Nephron (organoid): Measurements from ENCODE around the gene ATP5F1E.

ENCODE experiments used
- H3K27ac Mint-ChIP-seq, 3 experiments: 2 replicates each; pipeline ENCODE4 v1.8.0; 2020; ENCODE audit warnings: mixed read lengths in 3 of 3, mild to moderate bottlenecking in 2 of 3, moderate library complexity in 1 of 3
- H3K27me3 Mint-ChIP-seq: 2 replicates; pipeline ENCODE4 v1.8.0; 2021; ENCODE audit warnings: low read depth, mild to moderate bottlenecking, moderate library complexity, mixed read lengths
- H3K36me3 Mint-ChIP-seq: 2 replicates; pipeline ENCODE4 v1.8.0; 2020; ENCODE audit warnings: low read depth, mixed read lengths
- H3K4me1 Mint-ChIP-seq: 2 replicates; pipeline ENCODE4 v1.8.0; 2020; ENCODE audit warnings: mixed read lengths
- H3K4me3 Mint-ChIP-seq, 3 experiments: 2 replicates each; pipeline ENCODE4 v1.8.0; 2020; ENCODE audit warnings: mild to moderate bottlenecking in 3 of 3, mixed read lengths in 3 of 3, moderate library complexity in 2 of 3
- H3K9me3 Mint-ChIP-seq: 2 replicates; pipeline ENCODE4 v1.8.0; 2020; ENCODE audit warnings: mixed read lengths
- TF ChIP-seq, protein P1 (sequence below), 3 experiments: fragments of 200-600 bp; sonication (generic); IDR thresholded peaks; one replicate each; pipeline ENCODE4 v1.5.0; 2021; ENCODE audit warnings: antibody characterized with exemption in 3 of 3; ENCODE audit not compliant: unreplicated experiment in 3 of 3

ATP5F1E gene

DNA sequence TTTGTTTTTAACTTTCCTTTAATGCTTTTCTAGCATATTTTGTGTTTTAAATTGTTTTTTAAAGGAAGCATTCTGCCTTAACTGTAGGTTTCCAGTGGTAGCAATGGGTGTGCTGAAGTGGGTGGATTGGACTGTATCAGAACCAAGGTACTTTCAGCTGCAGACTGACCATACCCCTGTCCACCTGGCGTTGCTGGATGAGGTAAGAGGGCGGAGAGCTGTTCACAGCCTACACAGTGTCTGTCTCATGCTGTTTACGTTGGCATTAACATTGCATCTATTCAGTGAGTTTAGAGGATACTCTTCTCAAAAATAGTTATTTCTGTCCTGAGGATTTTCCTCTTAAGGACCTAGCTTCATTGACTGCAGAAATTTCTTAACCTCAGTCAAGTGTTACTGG, 39.2 kb downstream of the ATP5F1E start:
- TF ChIP-seq, protein P1, sequence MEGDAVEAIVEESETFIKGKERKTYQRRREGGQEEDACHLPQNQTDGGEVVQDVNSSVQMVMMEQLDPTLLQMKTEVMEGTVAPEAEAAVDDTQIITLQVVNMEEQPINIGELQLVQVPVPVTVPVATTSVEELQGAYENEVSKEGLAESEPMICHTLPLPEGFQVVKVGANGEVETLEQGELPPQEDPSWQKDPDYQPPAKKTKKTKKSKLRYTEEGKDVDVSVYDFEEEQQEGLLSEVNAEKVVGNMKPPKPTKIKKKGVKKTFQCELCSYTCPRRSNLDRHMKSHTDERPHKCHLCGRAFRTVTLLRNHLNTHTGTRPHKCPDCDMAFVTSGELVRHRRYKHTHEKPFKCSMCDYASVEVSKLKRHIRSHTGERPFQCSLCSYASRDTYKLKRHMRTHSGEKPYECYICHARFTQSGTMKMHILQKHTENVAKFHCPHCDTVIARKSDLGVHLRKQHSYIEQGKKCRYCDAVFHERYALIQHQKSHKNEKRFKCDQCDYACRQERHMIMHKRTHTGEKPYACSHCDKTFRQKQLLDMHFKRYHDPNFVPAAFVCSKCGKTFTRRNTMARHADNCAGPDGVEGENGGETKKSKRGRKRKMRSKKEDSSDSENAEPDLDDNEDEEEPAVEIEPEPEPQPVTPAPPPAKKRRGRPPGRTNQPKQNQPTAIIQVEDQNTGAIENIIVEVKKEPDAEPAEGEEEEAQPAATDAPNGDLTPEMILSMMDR (IDR thresholded peaks at IDR 0.05; ENCODE audit: unreplicated experiment in 3 of 3) = no peak
- H3K27me3 Mint-ChIP-seq = no peaks in the 10 kb centered on the region
- H3K9me3 Mint-ChIP-seq = no peaks in the 10 kb centered on the region
- peaks cover 83% of the 10 kb centered on the region for H3K36me3 Mint-ChIP-seq
- H3K27ac Mint-ChIP-seq = no peak overlapping the region
- no peak overlapping the region for H3K4me3 Mint-ChIP-seq
- H3K4me1 Mint-ChIP-seq = peaks cover 5% of the 10 kb centered on the region

DNA sequence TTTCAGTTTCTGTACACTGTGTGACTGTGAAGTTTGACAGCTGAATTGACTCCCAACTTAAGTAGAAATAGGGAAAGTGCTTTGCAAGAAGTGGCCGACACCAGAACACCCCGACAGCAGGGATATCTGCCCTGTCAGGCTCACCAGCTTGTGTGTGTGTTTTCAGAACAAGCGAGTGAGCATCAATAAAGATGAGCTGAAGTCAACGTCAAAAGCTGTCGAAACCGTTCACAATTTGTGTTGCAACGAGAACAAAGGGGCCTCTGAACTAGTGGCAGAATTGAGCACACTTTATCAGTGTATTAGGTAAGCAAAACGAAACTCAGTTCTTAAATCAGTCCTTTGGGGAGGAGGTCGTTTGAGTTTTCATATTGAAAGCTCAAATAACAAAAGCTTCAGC, 40.4 kb downstream of the ATP5F1E start:
- TF ChIP-seq, protein P1 (IDR thresholded peaks at IDR 0.05; ENCODE audit: unreplicated experiment in 3 of 3) = no peak
- Mint-ChIP-seq H3K36me3 (peaks cover 85% of the 10 kb centered on the region), H3K4me3 (no peak overlapping the region), H3K27me3 (no peaks in the 10 kb centered on the region), H3K27ac (no peak overlapping the region), H3K9me3 (no peaks in the 10 kb centered on the region), H3K4me1 (peaks cover 13% of the 10 kb centered on the region)

DNA sequence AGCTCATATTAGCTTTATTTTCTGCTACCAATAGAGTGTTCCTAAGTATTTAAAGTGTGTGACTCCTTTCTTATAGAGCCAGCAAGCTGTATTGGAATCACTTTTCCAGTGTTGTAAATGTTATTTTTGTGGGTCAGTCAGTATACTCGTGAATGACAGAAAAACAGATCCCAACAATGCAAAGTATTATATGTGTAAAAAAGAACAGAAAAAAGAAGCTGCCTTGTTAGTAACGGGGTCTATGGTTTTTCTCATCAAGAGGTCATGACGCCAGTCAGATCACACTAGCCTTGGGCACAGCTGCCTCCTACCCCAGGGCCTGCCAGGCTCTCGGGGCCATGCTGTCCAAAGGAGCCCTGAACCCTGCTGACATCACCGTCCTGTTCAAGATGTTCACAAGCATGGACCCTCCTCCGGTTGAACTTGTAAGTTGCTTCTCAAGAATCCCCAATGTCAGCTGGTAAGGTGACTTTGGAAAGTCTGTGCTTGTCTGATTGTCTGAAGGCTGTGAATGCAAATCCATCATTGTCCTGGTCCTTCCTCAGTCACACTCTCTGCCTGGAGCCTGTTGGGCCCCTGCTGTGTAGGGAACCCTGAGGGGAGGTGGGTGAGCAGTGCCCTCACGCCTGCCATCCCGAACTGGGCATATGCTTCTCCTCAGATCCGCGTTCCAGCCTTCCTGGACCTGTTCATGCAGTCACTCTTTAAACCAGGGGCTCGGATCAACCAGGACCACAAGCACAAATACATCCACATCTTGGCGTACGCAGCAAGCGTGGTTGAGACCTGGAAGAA, 41.3 kb downstream of the ATP5F1E start:
- Mint-ChIP-seq H3K27me3 (no peaks in the 10 kb centered on the region), H3K36me3 (peaks cover 83% of the 10 kb centered on the region), H3K9me3 (no peaks in the 10 kb centered on the region), H3K4me3 (no peak overlapping the region), H3K27ac (no peak overlapping the region), H3K4me1 (peaks cover 15% of the 10 kb centered on the region)
- TF ChIP-seq, protein P1 (IDR thresholded peaks at IDR 0.05; ENCODE audit: unreplicated experiment in 3 of 3) = no peak

DNA sequence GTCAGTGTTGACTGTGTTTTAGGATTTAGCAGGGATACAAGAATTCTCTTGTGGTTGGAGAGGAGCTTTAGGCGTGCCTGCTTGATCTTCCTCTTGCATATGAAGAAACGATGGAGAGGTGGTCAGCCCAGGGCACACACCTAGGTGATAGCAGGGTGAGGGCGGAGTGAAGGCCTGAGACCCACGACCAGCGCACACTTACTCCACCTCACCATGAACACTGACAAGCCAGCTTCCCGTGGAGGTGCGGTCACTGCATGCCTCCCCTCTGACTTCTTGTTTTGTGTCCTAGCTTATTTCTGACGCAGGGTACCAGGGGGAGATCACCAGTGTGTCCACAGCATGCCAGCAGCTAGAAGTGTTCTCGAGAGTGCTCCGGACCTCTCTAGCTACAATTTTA, 42.9 kb downstream of the ATP5F1E start:
- H3K27ac Mint-ChIP-seq = no peak overlapping the region

DNA sequence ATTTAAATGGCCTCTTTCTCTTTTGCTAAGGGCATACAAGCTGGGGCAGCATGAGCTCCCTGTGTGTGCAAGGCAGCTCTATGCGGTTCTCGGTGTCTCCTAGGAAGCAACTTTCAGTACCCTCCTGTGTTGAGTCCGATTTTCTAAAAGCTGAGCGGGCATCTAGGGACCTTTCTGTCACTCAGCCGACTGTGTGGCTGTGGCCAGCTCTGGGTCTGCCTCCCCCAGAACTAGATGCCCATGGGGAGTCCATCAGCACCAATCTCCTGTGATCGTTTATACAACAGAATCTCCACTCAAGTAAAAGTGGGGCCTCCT, 43.6 kb downstream of the ATP5F1E start:
- no peak overlapping the region for H3K4me3 Mint-ChIP-seq
- no peaks in the 10 kb centered on the region for H3K27me3 Mint-ChIP-seq
- H3K4me1 Mint-ChIP-seq = peaks cover 23% of the 10 kb centered on the region
- no peak overlapping the region for H3K27ac Mint-ChIP-seq
- H3K36me3 Mint-ChIP-seq = peaks cover 71% of the 10 kb centered on the region
- TF ChIP-seq, protein P1 (IDR thresholded peaks at IDR 0.05; ENCODE audit: unreplicated experiment in 3 of 3) = no peak
- H3K9me3 Mint-ChIP-seq = no peaks in the 10 kb centered on the region

More for the DNA sequence above, 42.9 kb downstream of the ATP5F1E start:
- no peak overlapping the region for H3K4me3 Mint-ChIP-seq
- no peaks in the 10 kb centered on the region for H3K27me3 Mint-ChIP-seq
- TF ChIP-seq, protein P1 (IDR thresholded peaks at IDR 0.05; ENCODE audit: unreplicated experiment in 3 of 3) = no peak
- peaks cover 16% of the 10 kb centered on the region for H3K4me1 Mint-ChIP-seq
- no peaks in the 10 kb centered on the region for H3K9me3 Mint-ChIP-seq
- peaks cover 73% of the 10 kb centered on the region for H3K36me3 Mint-ChIP-seq
